DMS 273 treated with DMSO at 0.1 percent for 48 hours (cell line): ENCODE results near the gene ENKUR.
"Not testable (repeated sequence)": the region's sequence is repeated elsewhere in the genome, so short reads cannot be mapped to it uniquely, and the experiment has no call there.

ENCODE experiments used
- DNase-seq: peaks from one replicate; lab custom pipeline; 2025; lab: John Stamatoyannopoulos, UW

Gene ENKUR

GRCh38 chr10:25023278-25023677, 7.3 kb upstream of the ENKUR start:
- no peak for DNase-seq

- DNase-seq, result no peak
These were observed 2.7 kb upstream of the ENKUR start for GRCh38 chr10:25018703-25019102.

GRCh38 chr10:25017661-25018060, 1.7 kb upstream of the ENKUR start:
- no peak for DNase-seq

GRCh38 chr10:25017154-25017590, 1.2 kb upstream of the ENKUR start:
- no peak for DNase-seq

GRCh38 chr10:25016376-25017153, 607 bp upstream of the ENKUR start, which contains the start of gene THNSL1:
Gene THNSL1, plus strand, starts transcription at chr10:25016612. Its CDS starts 6,612 bp downstream, at chr10:25023224.
- peak; percentile 93 for DNase-seq

GRCh38 chr10:25014579-25014978, 1.4 kb downstream of the ENKUR start:
- no peak for DNase-seq

GRCh38 chr10:25011591-25011990, 4.4 kb downstream of the ENKUR start:
- not testable (repeated sequence) for DNase-seq

GRCh38 chr10:24998044-24998443, 17.9 kb downstream of the ENKUR start:
- no peak for DNase-seq

GRCh38 chr10:24995072-24995471, 20.9 kb downstream of the ENKUR start:
- DNase-seq, result no peak

GRCh38 chr10:24993237-24993958, 22.6 kb downstream of the ENKUR start:
- DNase-seq, result no peak

- no peak for DNase-seq
These were observed 23.3 kb downstream of the ENKUR start for GRCh38 chr10:24992512-24993133.

- DNase-seq, result no peak
These were observed 24.7 kb downstream of the ENKUR start for GRCh38 chr10:24991298-24991697.

- no peak for DNase-seq
These were observed 26.1 kb downstream of the ENKUR start for GRCh38 chr10:24989867-24990266.

- DNase-seq, result no peak
These were observed 26.9 kb downstream of the ENKUR start for GRCh38 chr10:24988831-24989640.

GRCh38 chr10:24984906-24985305, 31.1 kb downstream of the ENKUR start:
- DNase-seq, result no peak

- DNase-seq, result no peak
These were observed 32.0 kb downstream of the ENKUR start for GRCh38 chr10:24983946-24984345.

- no peak for DNase-seq
These were observed 32.8 kb downstream of the ENKUR start for GRCh38 chr10:24983130-24983529.

- no peak for DNase-seq
These were observed 33.4 kb downstream of the ENKUR start for GRCh38 chr10:24982319-24983112.

- DNase-seq, result no peak
These were observed 34.7 kb downstream of the ENKUR start for GRCh38 chr10:24981161-24981710.

- DNase-seq, result no peak
These were observed 36.3 kb downstream of the ENKUR start for GRCh38 chr10:24979685-24980084.

- no peak for DNase-seq
These were observed 41.0 kb downstream of the ENKUR start for GRCh38 chr10:24974976-24975375.
